ENCODE results near the gene HSCB.

The HSCB gene

GRCh38 chr22:28718044-28718443 is 23.8 kb upstream of the HSCB start:
- H4K20me1 ChIP-seq (ENCODE audit: insufficient read depth), result no peaks in the 10 kb centered on the region
- peaks cover 7% of the 10 kb centered on the region for H3K4me1 ChIP-seq (ENCODE audit: low read depth, poor library complexity, severe bottlenecking)
- no peak overlapping the region for H3K27ac ChIP-seq
- H3K4me3 ChIP-seq (IDR thresholded peaks at IDR 0.05; ENCODE audit: insufficient read depth, low read depth, low read length), result no peak overlapping the region
- no peak overlapping the region for H3K4me2 ChIP-seq
- H3K36me3 ChIP-seq (ENCODE audit: insufficient read depth), result no peaks in the 10 kb centered on the region
- H3K27me3 ChIP-seq (ENCODE audit: insufficient read depth, low read depth), result no peaks in the 10 kb centered on the region
- no peak for TF ChIP-seq CTCF (conservative IDR thresholded peaks at IDR 0.05; ENCODE audit: low read depth, low read length)
- H2AFZ ChIP-seq (ENCODE audit: low read depth), result no peak overlapping the region
- no peaks in the 10 kb centered on the region for H3K79me2 ChIP-seq (ENCODE audit: insufficient read depth, low read depth)
- H3K9ac ChIP-seq, result no peak overlapping the region

- H4K20me1 ChIP-seq (ENCODE audit: insufficient read depth), result no peaks in the 10 kb centered on the region
- no peaks in the 10 kb centered on the region for H3K36me3 ChIP-seq (ENCODE audit: insufficient read depth)
- H2AFZ ChIP-seq (ENCODE audit: low read depth), result no peak overlapping the region
- no peak overlapping the region for H3K27ac ChIP-seq
- H3K79me2 ChIP-seq (ENCODE audit: insufficient read depth, low read depth), result no peaks in the 10 kb centered on the region
- H3K27me3 ChIP-seq (ENCODE audit: insufficient read depth, low read depth), result no peaks in the 10 kb centered on the region
- H3K9ac ChIP-seq, result no peak overlapping the region
- H3K4me2 ChIP-seq, result no peak overlapping the region
- H3K4me3 ChIP-seq (IDR thresholded peaks at IDR 0.05; ENCODE audit: insufficient read depth, low read depth, low read length), result no peak overlapping the region
- H3K4me1 ChIP-seq (ENCODE audit: low read depth, poor library complexity, severe bottlenecking), result no peaks in the 10 kb centered on the region
- TF ChIP-seq CTCF (conservative IDR thresholded peaks at IDR 0.05; ENCODE audit: low read depth, low read length), result no peak
Observed at GRCh38 chr22:28728002-28728401, 13.8 kb upstream of the HSCB start.

- Histone ChIP-seq H3K9ac (no peak overlapping the region), H3K27me3 (ENCODE audit: insufficient read depth, low read depth) (no peaks in the 10 kb centered on the region), H3K4me1 (ENCODE audit: low read depth, poor library complexity, severe bottlenecking) (no peaks in the 10 kb centered on the region), H3K4me2 (no peak overlapping the region), H2AFZ (ENCODE audit: low read depth) (no peak overlapping the region), H3K4me3 (IDR thresholded peaks at IDR 0.05; ENCODE audit: insufficient read depth, low read depth, low read length) (no peak overlapping the region), H4K20me1 (ENCODE audit: insufficient read depth) (no peaks in the 10 kb centered on the region), H3K36me3 (ENCODE audit: insufficient read depth) (no peaks in the 10 kb centered on the region), H3K27ac (no peak overlapping the region), H3K79me2 (ENCODE audit: insufficient read depth, low read depth) (no peaks in the 10 kb centered on the region)
- no peak for TF ChIP-seq CTCF (conservative IDR thresholded peaks at IDR 0.05; ENCODE audit: low read depth, low read length)
Observed at GRCh38 chr22:28728621-28729313, 13.1 kb upstream of the HSCB start.

- Histone ChIP-seq H3K4me1 (ENCODE audit: low read depth, poor library complexity, severe bottlenecking) (no peaks in the 10 kb centered on the region), H3K9ac (no peak overlapping the region), H3K4me3 (IDR thresholded peaks at IDR 0.05; ENCODE audit: insufficient read depth, low read depth, low read length) (no peak overlapping the region), H4K20me1 (ENCODE audit: insufficient read depth) (no peaks in the 10 kb centered on the region), H2AFZ (ENCODE audit: low read depth) (no peak overlapping the region), H3K4me2 (no peak overlapping the region), H3K36me3 (ENCODE audit: insufficient read depth) (no peaks in the 10 kb centered on the region), H3K79me2 (ENCODE audit: insufficient read depth, low read depth) (no peaks in the 10 kb centered on the region), H3K27ac (no peak overlapping the region), H3K27me3 (ENCODE audit: insufficient read depth, low read depth) (no peaks in the 10 kb centered on the region)
- no peak for TF ChIP-seq CTCF (conservative IDR thresholded peaks at IDR 0.05; ENCODE audit: low read depth, low read length)
Observed at GRCh38 chr22:28730179-28730578, 11.7 kb upstream of the HSCB start.
